H1 (cell line): ENCODE data around the gene PEX6. TPM values are rescaled to one million over a fixed set of nuclear protein-coding genes. Genes with fewer than 3 reads are reported as not detected.

ENCODE experiments used
- CTCF ChIA-PET: fragments of 300-600 bp; sonication (Branson Sonifier 250); formaldehyde crosslinking; loops from one replicate; lab custom pipeline; 2021; ENCODE audit not compliant: partially characterized antibody; lab: Charles Lee
- POLR2A ChIA-PET: fragments of 300-600 bp; sonication (Branson Sonifier 250); formaldehyde crosslinking; loops from one replicate; lab custom pipeline; 2021; ENCODE audit warnings: inconsistent platforms; ENCODE audit not compliant: partially characterized antibody; lab: Charles Lee
- DNase-seq, 2 experiments: peaks; one replicate each; pipeline versions ENCODE4 v3.0.0 to v3.0.0-alpha.2; 2010 to 2022; ENCODE audit warnings: low spot score in 2 of 2, low read depth in 1 of 2, mixed read lengths in 1 of 2
- FAIRE-seq: peaks from 2 replicates; lab custom pipeline; 2011; peaks lifted over from hg19 to GRCh38; lab: Jason Lieb, UNC
- H2AFZ ChIP-seq: 2 replicates; pipeline ENCODE4 v1.8.1; 2012; ENCODE audit warnings: low read length, inconsistent platforms
- H2AK5ac ChIP-seq: 2 replicates; pipeline ENCODE4 v1.6.1; 2013; ENCODE audit warnings: low read depth, low read length
- H2BK120ac ChIP-seq: replicated peaks from 2 replicates; pipeline ENCODE3; 2013; ENCODE audit warnings: low read depth, low read length, inconsistent platforms
- H2BK12ac ChIP-seq: 2 replicates; pipeline ENCODE4 v1.6.1; 2013; ENCODE audit warnings: low read depth, low read length
- H2BK15ac ChIP-seq: 2 replicates; pipeline ENCODE4 v1.6.1; 2013; ENCODE audit warnings: low read length
- H2BK20ac ChIP-seq: 2 replicates; pipeline ENCODE4 v1.6.1; 2013; ENCODE audit warnings: low read length
- H2BK5ac ChIP-seq: 2 replicates; pipeline ENCODE4 v1.6.1; 2013; ENCODE audit warnings: low read depth, low read length
- H3K14ac ChIP-seq: 2 replicates; pipeline ENCODE4 v1.6.1; 2013; ENCODE audit warnings: inconsistent platforms; ENCODE audit not compliant: insufficient read length
- H3K18ac ChIP-seq: 2 replicates; pipeline ENCODE4 v1.6.1; 2013; ENCODE audit warnings: low read length; ENCODE audit errors: extremely low read depth
- H3K23ac ChIP-seq: 2 replicates; pipeline ENCODE4 v1.6.1; 2013; ENCODE audit warnings: inconsistent platforms; ENCODE audit not compliant: insufficient read length
- H3K23me2 ChIP-seq: 2 replicates; pipeline ENCODE4 v1.6.1; 2013; ENCODE audit warnings: low read depth, low read length
- H3K27ac ChIP-seq: 2 replicates; pipeline ENCODE4 v1.6.1; 2011; ENCODE audit warnings: low read depth, low read length, inconsistent platforms
- H3K27me3 ChIP-seq, 4 experiments: replicated peaks in 1 of 4; 1 replicate in 1 of 4; 2 replicates in 3 of 4; pipeline versions ENCODE4 v1.6.1 to v1.8.1; 2011 to 2013; ENCODE audit warnings: low read length in 3 of 4, mild to moderate bottlenecking in 3 of 4, inconsistent platforms in 2 of 4, mixed read lengths in 2 of 4, moderate library complexity in 1 of 4; ENCODE audit not compliant: control insufficient read depth in 3 of 4, insufficient read depth in 3 of 4; ENCODE audit errors: extremely low read depth in 1 of 4
- H3K36me3 ChIP-seq, 4 experiments: 2 replicates each; pipeline versions ENCODE4 v1.6.1 to v1.8.1; 2011 to 2013; ENCODE audit warnings: mild to moderate bottlenecking in 4 of 4, low read length in 3 of 4, moderate library complexity in 2 of 4, control low read depth in 1 of 4, inconsistent platforms in 1 of 4; ENCODE audit not compliant: insufficient read depth in 4 of 4, control insufficient read depth in 2 of 4
- H3K4ac ChIP-seq: replicated peaks from 2 replicates; pipeline ENCODE3; 2013; ENCODE audit warnings: low read length, low read depth, mixed read lengths, inconsistent platforms; ENCODE audit not compliant: insufficient read length
- H3K4me1 ChIP-seq, 4 experiments: replicated peaks in 1 of 4; 1 replicate in 1 of 4; 2 replicates in 3 of 4; pipeline versions ENCODE4 v1.6.1 to v1.8.1; 2011 to 2013; ENCODE audit warnings: low read length in 3 of 4, inconsistent platforms in 2 of 4, mixed read lengths in 1 of 4; ENCODE audit not compliant: insufficient read depth in 4 of 4, control insufficient read depth in 3 of 4
- H3K4me2 ChIP-seq, 2 experiments: 2 replicates each; pipeline versions ENCODE4 v1.6.1 to v1.8.1; 2011 to 2013; ENCODE audit warnings: low read depth in 2 of 2, low read length in 2 of 2, control low read depth in 1 of 2, inconsistent platforms in 1 of 2, mild to moderate bottlenecking in 1 of 2; ENCODE audit not compliant: insufficient read depth in 1 of 2
- H3K4me3 ChIP-seq, 4 experiments: fragments of 200-600, 300-600 bp in 1 of 4; sonication (generic), shearing (Covaris generic), sonication (Bioruptor Twin) in 1 of 4; 2 replicates each; pipeline versions ENCODE4 v1.5.1 to v1.8.1; 2011 to 2016; ENCODE audit warnings: low read length in 4 of 4, low read depth in 3 of 4, control low read depth in 2 of 4, inconsistent platforms in 2 of 4, mild to moderate bottlenecking in 2 of 4, mixed read lengths in 1 of 4, moderate library complexity in 1 of 4; ENCODE audit not compliant: insufficient read depth in 2 of 4; ENCODE audit errors: extremely low read depth in 1 of 4
- H3K56ac ChIP-seq: replicated peaks from 2 replicates; pipeline ENCODE3; 2013; ENCODE audit warnings: low read depth, mild to moderate bottlenecking, mixed read lengths, low read length, inconsistent platforms; ENCODE audit not compliant: insufficient read length
- H3K79me1 ChIP-seq: 2 replicates; pipeline ENCODE4 v1.6.1; 2013; ENCODE audit warnings: low read depth, low read length, control low read depth
- H3K79me2 ChIP-seq, 2 experiments: 2 replicates each; pipeline versions ENCODE4 v1.6.1 to v1.8.1; 2012 to 2013; ENCODE audit warnings: low read length in 2 of 2, mild to moderate bottlenecking in 2 of 2, inconsistent platforms in 1 of 2; ENCODE audit not compliant: insufficient read depth in 2 of 2, control insufficient read depth in 1 of 2
- H3K9ac ChIP-seq, 4 experiments: replicated peaks in 1 of 4; 1 replicate in 1 of 4; 2 replicates in 3 of 4; pipeline versions ENCODE4 v1.6.1 to v1.8.1; 2011 to 2013; ENCODE audit warnings: low read depth in 3 of 4, low read length in 3 of 4, control low read depth in 2 of 4, mild to moderate bottlenecking in 2 of 4, moderate library complexity in 2 of 4, inconsistent platforms in 1 of 4; ENCODE audit errors: extremely low read depth in 1 of 4
- H3K9me3 ChIP-seq, 2 experiments: 2 replicates each; pipeline versions ENCODE4 v1.6.1 to v1.8.1; 2012 to 2013; ENCODE audit warnings: mild to moderate bottlenecking in 2 of 2, moderate library complexity in 2 of 2, control low read depth in 1 of 2, inconsistent platforms in 1 of 2, low read depth in 1 of 2, low read length in 1 of 2, mixed read lengths in 1 of 2; ENCODE audit not compliant: insufficient read depth in 2 of 2
- H4K20me1 ChIP-seq, 2 experiments: replicated peaks in 1 of 2; 2 replicates each; pipeline versions ENCODE3 to v1.8.1; 2011 to 2013; ENCODE audit warnings: inconsistent platforms in 2 of 2, low read length in 2 of 2, mild to moderate bottlenecking in 1 of 2; ENCODE audit not compliant: insufficient read depth in 2 of 2, control insufficient read depth in 1 of 2
- H4K5ac ChIP-seq: 2 replicates; pipeline ENCODE4 v1.6.1; 2013; ENCODE audit warnings: low read length, low read depth, mixed read lengths, inconsistent platforms; ENCODE audit not compliant: insufficient read length
- H4K8ac ChIP-seq: 2 replicates; pipeline ENCODE4 v1.8.0; 2013; ENCODE audit warnings: mild to moderate bottlenecking, moderate library complexity, low read length, inconsistent platforms; ENCODE audit not compliant: insufficient read depth; ENCODE audit errors: extremely low read depth
- H4K91ac ChIP-seq: replicated peaks from 2 replicates; pipeline ENCODE3; 2013; ENCODE audit warnings: low read length, mixed read lengths, inconsistent platforms; ENCODE audit not compliant: insufficient read length
- ATF3 ChIP-seq: IDR thresholded peaks from 2 replicates; pipeline ENCODE4 v1.6.1; 2011; ENCODE audit warnings: low read depth, mild to moderate bottlenecking, low read length; ENCODE audit not compliant: insufficient read depth
- E2F6 ChIP-seq: IDR thresholded peaks from 2 replicates; pipeline ENCODE4 v1.6.1; 2012; ENCODE audit warnings: inconsistent platforms
- HDAC6 ChIP-seq: IDR thresholded peaks from one replicate; pipeline ENCODE4 v1.7.1; 2012; ENCODE audit warnings: low read depth, mild to moderate bottlenecking, inconsistent platforms, low read length, moderate library complexity
- RAD21 ChIP-seq, 2 experiments: IDR thresholded peaks in 1 of 2; conservative IDR thresholded peaks in 1 of 2; 2 replicates each; pipeline ENCODE4 v1.6.1; 2011; ENCODE audit warnings: low read depth in 2 of 2, low read length in 2 of 2, improper control_type of control experiment in 1 of 2, inconsistent platforms in 1 of 2, mild to moderate bottlenecking in 1 of 2, moderate library complexity in 1 of 2
- SUZ12 ChIP-seq: fragments of 200-600 bp; sonication (generic); IDR thresholded peaks from 2 replicates; pipeline ENCODE4 v1.6.1; 2012; ENCODE audit warnings: mild to moderate bottlenecking, inconsistent platforms, low read length, moderate library complexity, mixed read lengths
- WGBS, 2 experiments: shearing (Covaris generic) in 1 of 2; methylation state at CpG; one replicate each; pipeline versions ENCODE4 v1.1.6 to v1.1.7; 2013 to 2015; ENCODE audit warnings: low lambda C conversion rate in 2 of 2, mixed read lengths in 2 of 2, inconsistent platforms in 1 of 2, low coverage in 1 of 2, missing lambda C conversion rate in 1 of 2; ENCODE audit not compliant: insufficient replicate concordance in 2 of 2, insufficient coverage in 1 of 2, insufficient read length in 1 of 2; ENCODE audit errors: extremely low coverage in 1 of 2, missing lambda C conversion rate in 1 of 2; 5-methylcytosine and 5-hydroxymethylcytosine counted together
- polyA plus RNA-seq, 7 experiments: library from polyadenylated mRNA; depleted of rRNA in 3 of 7; stranded (reverse) in 5 of 7; unstranded in 2 of 7; fragments of >200 nt in 5 of 7; fragments of 200-250 nt in 2 of 7; gene quantifications; 1 replicate in 5 of 7; 2 replicates in 1 of 7; 4 replicates in 1 of 7; pipeline versions ENCODE4 v1.2.1 to v1.2.3, GENCODE V29; 2011 to 2013; ENCODE audit warnings: missing spikeins in 2 of 7, mixed read lengths in 2 of 7
- total RNA-seq: library from RNA; stranded (reverse); fragmentation: NEBNext Ultra II Directional; extraction: Animal tissue kit (Norgen Biotek cat#: 25700); gene quantifications from 2 replicates; pipeline ENCODE4 v1.2.1, GENCODE V29; 2021
- TF ChIP-seq, protein P1 (sequence below), 3 experiments: IDR thresholded peaks; 1 replicate in 2 of 3; 2 replicates in 1 of 3; pipeline versions ENCODE4 v1.5.1 to v1.6.1; 2011; ENCODE audit warnings: low read length in 3 of 3, mild to moderate bottlenecking in 3 of 3, inconsistent platforms in 2 of 3, low read depth in 1 of 3, moderate library complexity in 1 of 3; ENCODE audit not compliant: insufficient read depth in 1 of 3; ENCODE audit errors: control extremely low read depth in 1 of 3

The PEX6 gene
- total and polyA plus RNA-seq, 2 of the 8 experiments (the other 6 are each of a cell fraction or from before 2014, with no cell fraction given): 6.4 to 12.5 TPM

DNA sequence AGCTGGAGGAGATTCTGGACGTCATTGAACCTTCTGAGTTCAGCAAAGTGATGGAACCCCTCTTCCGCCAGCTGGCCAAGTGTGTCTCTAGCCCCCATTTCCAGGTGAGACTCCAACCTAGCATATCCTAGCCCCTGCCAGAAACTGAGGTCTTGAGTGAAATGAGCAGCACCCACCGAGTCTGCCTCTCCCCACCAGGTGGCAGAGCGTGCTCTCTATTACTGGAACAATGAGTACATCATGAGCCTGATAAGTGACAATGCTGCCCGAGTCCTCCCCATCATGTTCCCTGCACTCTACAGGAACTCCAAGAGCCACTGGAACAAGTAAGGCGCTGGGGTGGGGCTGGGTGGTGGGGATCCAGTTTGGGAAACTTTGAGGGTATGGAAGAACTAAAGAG, 30.1 kb upstream of the PEX6 start:
- Histone ChIP-seq H3K79me1 (peaks cover 8% of the 10 kb centered on the region), H3K23ac (no peak overlapping the region), H3K18ac (no peak overlapping the region), H2AFZ (no peak overlapping the region)
- TF ChIP-seq, protein P1, sequence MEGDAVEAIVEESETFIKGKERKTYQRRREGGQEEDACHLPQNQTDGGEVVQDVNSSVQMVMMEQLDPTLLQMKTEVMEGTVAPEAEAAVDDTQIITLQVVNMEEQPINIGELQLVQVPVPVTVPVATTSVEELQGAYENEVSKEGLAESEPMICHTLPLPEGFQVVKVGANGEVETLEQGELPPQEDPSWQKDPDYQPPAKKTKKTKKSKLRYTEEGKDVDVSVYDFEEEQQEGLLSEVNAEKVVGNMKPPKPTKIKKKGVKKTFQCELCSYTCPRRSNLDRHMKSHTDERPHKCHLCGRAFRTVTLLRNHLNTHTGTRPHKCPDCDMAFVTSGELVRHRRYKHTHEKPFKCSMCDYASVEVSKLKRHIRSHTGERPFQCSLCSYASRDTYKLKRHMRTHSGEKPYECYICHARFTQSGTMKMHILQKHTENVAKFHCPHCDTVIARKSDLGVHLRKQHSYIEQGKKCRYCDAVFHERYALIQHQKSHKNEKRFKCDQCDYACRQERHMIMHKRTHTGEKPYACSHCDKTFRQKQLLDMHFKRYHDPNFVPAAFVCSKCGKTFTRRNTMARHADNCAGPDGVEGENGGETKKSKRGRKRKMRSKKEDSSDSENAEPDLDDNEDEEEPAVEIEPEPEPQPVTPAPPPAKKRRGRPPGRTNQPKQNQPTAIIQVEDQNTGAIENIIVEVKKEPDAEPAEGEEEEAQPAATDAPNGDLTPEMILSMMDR (IDR thresholded peaks at IDR 0.05; ENCODE audit: control extremely low read depth in 1 of 3, insufficient read depth in 1 of 3, low read depth in 1 of 3, low read length in 3 of 3): peak in 2 of 3 experiments; percentile 48 to 54; a peak in 2 of 4 replicates
- TF ChIP-seq RAD21 (IDR thresholded peaks at IDR 0.05 in 1 of 2, conservative IDR thresholded peaks at IDR 0.05 in 1 of 2; ENCODE audit: low read depth in 2 of 2, low read length in 2 of 2) (peak; percentile 16 to 36; a peak in 2 of 4 replicates), SUZ12 (no peak), HDAC6 (no peak), E2F6 (no peak), ATF3 (no peak)
- TF ChIP-seq, all 59 proteins: peak for 2
- peaks cover 0 to 5% (median 4%) of the 10 kb centered on the region in 4 experiments; a peak in 5 of 7 replicates for H3K4me1 ChIP-seq
- H3K14ac ChIP-seq: no peak overlapping the region
- peaks cover 0 to 14% of the 10 kb centered on the region in 2 experiments; a peak in 1 of 4 replicates for H3K79me2 ChIP-seq
- H3K9me3 ChIP-seq: no peaks in the 10 kb centered on the region
- no peak overlapping the region for H3K4me2 ChIP-seq
- no peak for FAIRE-seq
- H2BK12ac ChIP-seq: no peak overlapping the region
- peaks cover 16 to 61% (median 38%) of the 10 kb centered on the region in 4 experiments for H3K36me3 ChIP-seq
- H2BK15ac ChIP-seq: no peak overlapping the region
- H3K4ac ChIP-seq: no peak overlapping the region
- H3K27ac ChIP-seq: no peak overlapping the region
- no peak overlapping the region for H2BK20ac ChIP-seq
- no peak overlapping the region for H4K8ac ChIP-seq
- no peak overlapping the region for H3K4me3 ChIP-seq
- peaks cover 0 to 11% of the 10 kb centered on the region in 2 experiments for H4K20me1 ChIP-seq
- 90% methylated on average over 6 of the region's 6 CpGs; no CpG with 5 or more reads in 1 of the 2 experiments for WGBS, 2 experiments
- ChIA-PET POLR2A (interaction anchor here (1.0 to 3.6 kb wide), 6 partner anchors 9 to 69 kb away, joined by 3 to 21 read pairs (median 4); partner anchors contain the start of gene GNMT), CTCF (interaction anchor here (0.9 to 6.0 kb wide), 14 partner anchors 9 to 136 kb away, joined by 3 to 33 read pairs (median 5); partner anchors contain the start of genes PEX6 and RRP36)
- no peak overlapping the region for H2BK5ac ChIP-seq
- H3K9ac ChIP-seq: no peak overlapping the region
- H2BK120ac ChIP-seq: no peak overlapping the region
- no peak overlapping the region for H4K91ac ChIP-seq
- no peak overlapping the region for H2AK5ac ChIP-seq
- H3K23me2 ChIP-seq: peaks cover 2% of the 10 kb centered on the region; the same call in 1 of the 2 replicates
- DNase-seq: no peak
- no peak overlapping the region for H3K56ac ChIP-seq
- H4K5ac ChIP-seq: no peak overlapping the region
- H3K27me3 ChIP-seq: no peaks in the 10 kb centered on the region
